GM18867 (cell line): ENCODE results near the gene TEKT3.

Experiments used
- ATAC-seq: cut with Tn5 transposase; IDR thresholded peaks from one replicate; pipeline ENCODE4 v1.9.1; 2021; ENCODE audit warnings: mild to moderate bottlenecking, moderate library complexity; ENCODE audit not compliant: unreplicated experiment

The TEKT3 gene

DNA sequence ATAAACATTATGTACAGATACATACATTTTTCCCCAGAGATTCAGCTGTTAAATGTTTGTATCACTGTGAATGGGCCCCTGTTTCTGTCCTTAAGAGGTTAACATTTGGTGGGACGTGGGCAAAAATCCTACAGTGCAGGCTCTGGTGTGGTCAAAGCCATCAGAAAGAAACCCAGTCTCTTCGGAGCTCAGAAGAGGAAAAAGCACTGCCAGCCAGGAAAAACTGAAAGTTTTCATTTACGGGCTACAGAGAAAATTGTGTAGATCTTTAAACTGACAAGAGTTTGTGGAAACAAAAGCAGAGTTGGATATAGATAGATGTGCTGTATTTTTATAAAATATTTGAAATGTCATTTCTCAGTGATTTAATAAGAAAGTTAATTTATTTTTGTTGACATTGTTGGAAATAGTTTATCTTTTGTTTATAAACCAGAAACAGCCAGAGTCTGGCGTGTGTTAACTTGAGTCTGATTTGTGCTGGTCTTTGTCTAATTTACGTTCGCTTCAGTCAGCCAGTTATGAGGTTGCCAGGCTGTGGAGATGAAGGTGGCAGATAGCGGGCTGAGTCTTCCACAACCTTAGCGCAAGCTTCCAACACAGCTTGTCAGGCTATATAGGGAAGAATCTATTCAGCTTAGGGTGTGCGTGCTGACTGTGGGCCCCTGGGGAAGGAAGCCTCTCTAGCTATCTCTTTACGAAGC is 9.5 kb upstream of the TEKT3 start:
- no peak for ATAC-seq

DNA sequence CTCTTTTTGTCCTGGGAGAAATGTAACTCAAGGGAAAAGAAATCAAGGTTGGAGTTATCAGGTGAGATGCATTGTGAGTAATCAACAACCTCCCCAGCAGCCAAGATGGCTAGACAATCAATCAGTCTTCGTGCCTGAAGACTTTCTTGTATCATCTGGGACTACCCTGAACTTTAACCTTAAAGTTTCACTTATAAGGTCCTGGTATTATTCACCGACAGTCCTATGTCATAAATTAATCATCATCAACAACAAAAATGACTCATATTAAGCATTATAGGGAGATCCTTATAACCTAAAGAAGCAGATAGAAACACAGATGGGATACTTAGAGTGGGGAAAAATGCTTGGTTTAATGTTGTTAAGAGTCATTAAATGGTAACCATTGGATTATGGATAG is 7.7 kb upstream of the TEKT3 start:
- ATAC-seq = no peak

DNA sequence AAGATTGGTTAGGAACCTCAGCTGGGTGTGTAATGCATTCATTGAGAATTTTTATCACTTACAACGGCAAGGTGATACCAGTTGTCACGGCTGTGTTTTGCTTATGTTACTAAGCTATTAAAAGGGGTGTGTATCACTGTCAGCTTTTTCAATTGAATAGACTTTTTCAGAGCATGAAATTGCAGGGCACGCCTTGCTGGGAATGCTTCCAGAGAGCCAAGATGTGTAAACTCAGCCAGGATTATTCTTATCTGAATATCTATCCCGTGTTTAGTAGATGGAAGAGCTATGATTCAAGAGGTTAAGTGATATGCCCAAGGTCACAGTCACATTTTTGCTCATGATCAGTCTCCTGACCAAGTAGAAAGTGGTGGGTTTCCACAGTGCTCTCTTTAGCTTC is 6.6 kb upstream of the TEKT3 start:
- ATAC-seq = no peak

DNA sequence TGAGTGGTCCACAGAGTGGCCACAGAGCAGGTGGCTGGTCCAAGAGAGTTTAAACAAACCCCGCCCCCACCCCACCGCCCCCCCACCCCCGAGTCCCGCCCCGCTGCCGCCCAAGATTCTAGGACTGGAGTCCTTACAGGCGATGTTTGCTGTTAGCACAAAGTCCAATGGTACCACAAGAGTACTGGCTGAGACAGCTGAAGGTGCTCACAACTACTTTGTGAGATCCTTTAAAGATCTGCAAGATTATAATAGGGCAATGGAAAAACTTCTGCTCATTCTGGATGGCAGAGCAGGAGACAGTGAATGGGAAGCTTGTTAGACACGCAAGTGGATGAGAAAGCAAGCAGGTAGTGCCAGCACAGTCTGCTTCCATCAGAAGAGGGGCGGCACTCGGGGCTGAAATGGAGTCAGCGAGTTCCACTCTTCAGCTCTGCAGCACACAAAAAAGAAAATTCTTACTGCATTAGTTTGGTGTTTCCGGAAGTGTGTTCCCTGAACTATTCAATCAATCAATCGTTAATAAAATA is 4.7 kb upstream of the TEKT3 start:
- ATAC-seq = no peak

DNA sequence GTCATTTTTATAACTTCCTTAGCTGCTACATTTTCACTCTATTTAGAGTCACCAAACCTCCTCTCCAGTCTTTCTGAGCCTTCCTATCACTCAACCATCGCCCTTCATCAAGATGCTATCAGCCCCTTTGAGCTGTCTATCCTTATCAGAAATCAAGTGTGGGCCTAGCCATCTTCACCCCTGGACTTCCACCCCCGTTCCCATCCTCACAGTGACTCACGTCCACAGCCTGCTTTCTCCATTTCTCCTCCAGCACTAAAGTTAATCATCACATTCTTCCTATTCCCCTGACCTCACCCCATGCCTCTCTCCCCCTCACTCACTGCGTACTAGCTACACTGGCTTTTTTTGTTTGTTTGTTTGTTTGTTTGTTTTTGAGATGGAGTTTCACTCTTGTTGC is 2.4 kb upstream of the TEKT3 start:
- no peak for ATAC-seq

DNA sequence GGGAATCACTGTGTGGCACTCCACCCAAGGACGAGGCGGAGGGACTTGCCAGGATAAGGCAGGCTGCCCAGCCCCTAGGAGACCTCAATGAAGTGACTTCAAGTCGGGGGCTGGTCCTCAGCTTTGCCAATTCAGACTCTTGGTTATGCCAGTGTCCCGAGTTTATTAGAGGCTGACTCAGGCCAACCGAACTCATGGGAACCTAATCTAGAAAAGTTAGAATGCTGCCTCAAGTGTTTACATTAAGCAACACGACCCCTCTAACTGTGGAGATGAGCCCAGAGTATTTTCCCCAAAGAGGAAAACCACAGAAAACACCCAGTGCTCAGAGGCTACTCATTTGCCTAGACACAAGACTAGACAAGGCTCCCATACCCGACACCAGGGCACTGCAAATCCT is 1.1 kb upstream of the TEKT3 start:
- ATAC-seq = no peak

DNA sequence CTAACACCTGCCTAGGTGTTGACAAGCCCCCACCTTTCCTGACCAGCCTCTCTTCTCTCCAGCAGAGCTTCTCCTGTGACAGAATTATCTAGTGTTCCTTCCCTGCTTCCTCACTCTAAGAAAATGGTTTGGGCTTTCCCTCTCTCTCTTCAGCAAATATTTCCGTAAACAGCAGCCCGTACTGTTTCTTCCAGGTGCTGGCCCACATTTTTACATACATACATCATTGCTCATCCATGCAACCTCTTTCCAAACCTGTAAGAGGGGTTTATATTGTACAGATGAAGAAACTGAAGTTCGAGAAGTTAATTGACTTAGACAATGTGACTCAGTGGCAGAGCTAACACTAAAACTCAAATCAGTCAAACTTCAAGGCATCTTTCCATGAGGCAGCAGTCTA is 569 bp upstream of the TEKT3 start:
- no peak for ATAC-seq

DNA sequence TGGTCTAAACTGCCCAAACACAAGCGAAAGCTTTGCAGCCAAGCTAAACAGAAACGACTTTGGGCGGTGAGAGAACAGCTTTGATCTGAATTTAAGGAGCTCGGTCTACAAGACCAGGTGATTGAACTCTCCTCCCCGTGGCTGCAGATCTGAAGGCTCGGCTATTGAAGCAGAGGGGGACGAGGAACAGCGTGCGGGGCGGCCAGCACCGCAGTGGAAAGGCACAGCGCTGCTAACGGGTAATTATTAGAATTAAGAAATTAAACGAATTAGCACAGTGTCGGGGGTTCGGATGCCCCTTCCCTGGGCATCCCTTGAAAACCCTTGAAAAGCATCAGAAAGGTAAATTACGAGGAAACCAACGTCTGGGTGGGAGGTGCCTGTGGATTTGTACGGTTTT is 431 bp downstream of the TEKT3 start:
- no peak for ATAC-seq

DNA sequence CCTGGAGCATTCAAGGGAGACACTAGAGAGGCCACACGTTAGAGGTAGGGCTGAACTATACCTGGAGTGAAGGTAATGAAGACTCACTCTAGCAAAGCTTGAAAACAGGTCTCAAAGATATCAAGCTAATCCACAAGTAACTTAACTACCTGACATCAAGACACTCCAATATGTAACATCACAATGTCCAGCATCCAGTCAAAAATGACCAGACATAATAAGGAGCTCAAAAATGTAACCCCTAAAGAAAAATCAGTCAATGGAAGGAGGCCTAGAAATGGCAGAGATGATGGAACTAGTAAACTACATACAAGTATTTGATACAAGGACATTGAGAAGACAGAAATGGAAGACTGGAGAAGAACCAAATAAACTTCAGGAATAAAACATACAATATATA is 6.0 kb downstream of the TEKT3 start:
- ATAC-seq = no peak

DNA sequence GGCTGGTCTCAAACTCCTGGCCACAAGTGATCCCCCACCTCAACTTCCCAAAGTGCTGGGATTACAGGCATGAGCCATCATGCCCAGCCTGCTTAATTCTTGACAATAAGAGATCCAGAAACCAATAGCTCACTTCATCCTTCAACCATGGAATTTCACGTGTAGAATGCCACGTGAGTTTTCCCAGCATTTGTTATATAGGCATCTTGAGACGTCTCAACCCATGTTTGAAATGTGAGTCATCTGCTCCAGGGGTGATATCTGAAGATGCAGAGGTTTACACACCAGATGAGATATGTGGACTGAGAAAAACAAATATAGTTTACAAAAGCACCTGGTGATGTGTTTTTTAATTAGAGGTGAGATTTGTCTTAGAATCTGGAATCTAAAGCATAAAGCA is 7.1 kb downstream of the TEKT3 start:
- no peak for ATAC-seq

DNA sequence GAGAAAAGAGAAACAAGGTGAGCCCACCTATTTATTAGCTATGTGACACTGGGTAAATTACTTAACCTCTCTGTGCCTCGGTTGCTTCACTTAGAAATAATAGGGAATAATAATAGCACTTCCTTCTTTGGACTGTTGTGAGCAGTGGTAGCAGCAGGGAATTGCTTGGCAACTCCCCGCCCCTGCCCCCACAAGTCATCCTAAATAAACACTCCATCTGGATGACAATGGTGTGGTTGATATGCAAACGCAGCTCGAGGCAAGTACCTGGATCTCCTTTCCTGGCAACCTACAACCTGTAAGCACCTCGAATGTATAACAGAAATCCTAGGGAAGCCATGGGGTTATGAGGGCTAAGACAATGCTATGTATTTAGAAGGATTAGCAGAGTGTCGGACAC is 9.1 kb downstream of the TEKT3 start:
- no peak for ATAC-seq

DNA sequence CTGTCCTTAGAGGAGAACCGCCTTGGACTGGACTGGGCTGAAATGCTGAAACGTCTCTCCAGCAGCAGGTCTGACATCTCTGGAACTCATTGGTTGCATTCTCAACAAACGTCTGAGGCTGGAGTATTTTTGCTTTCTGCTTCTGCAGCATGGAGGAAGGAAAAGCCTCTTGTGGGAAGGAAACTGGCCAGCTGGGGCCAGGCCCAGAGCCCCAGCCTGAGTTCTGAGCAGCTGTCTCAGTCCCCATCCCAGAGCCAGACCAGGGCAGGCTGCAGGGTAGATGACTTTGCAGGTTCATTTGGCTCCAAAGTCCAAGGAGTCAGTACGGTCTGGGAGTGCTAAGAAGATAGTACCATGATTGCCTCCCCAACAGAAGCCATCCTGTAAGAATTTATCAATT is 18.3 kb downstream of the TEKT3 start:
- ATAC-seq = no peak

DNA sequence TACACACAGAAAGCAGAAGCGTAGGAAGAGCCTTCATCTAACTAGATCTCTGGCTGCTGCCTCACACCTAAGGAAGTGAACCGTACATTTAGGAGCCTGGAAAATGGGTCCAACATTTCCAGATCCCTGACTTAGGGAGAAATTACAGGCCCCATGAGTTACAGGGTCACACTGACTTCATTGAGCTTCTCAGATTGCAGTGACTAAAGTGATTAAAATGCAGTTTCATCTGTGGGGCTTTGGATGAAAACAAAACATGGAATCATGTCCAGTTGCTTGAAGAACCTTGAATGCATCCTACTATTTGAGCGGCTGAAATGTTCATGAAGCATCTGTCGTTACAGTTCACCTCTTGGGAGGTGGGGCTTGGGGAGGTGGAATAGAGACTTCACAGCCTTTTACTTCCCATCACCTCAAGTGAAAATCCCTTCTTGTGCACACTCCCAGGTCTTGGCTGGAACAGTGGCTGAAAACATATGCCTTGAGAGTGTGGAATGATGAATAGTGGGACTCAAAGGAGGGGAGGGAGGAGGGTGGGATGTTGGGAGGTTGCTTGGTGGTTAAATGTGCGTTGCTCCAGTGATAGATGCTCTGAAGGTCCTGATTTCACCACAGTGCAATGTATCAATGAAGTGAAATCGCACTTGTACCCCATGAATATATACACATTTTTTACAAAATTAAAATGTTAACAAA is 19.7 kb downstream of the TEKT3 start:
- no peak for ATAC-seq

DNA sequence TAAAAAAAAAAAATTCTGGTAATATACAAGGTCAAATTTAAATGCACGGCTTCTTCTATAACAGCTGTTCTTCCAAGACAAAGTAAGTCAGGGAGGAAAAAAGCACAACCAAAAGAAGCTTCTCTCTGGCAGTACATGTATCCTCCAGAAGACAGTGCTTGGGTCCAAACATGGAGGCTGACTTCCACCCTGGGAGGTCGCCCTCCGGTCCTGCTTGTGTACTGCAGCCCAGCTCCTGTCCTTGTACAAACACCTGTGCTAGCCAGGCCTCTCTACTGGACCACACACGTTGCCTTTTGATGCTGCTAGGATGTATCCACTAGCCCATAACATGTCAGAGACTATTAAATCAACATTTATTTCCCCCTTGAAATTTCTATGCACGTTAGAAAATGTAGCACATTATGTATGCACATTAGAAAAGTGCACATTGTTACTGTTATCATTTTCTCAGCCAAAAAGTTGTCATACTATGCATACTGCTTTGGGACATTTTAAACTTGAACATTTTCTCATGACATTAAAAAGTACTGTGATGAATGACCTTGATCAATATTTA is 21.9 kb downstream of the TEKT3 start:
- ATAC-seq = no peak

DNA sequence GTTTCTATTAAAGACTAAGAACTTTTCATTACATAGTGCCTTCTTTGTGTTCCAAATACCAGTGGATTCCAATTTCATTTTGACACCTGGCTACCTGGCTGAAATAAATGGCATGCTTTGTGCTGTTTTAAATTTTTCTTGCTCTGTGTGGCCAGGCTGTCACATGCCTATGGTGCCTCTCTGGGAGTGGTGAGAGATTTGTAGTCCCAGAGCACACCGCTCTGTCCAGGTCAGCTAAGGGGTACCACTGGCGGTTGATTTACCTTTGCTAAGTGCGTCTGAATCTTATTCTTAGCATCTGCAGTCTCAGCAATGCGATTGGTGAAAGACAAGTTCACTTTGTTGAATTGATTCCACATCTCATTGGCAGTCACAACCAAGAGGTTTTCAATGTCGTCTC is 29.4 kb downstream of the TEKT3 start:
- no peak for ATAC-seq

DNA sequence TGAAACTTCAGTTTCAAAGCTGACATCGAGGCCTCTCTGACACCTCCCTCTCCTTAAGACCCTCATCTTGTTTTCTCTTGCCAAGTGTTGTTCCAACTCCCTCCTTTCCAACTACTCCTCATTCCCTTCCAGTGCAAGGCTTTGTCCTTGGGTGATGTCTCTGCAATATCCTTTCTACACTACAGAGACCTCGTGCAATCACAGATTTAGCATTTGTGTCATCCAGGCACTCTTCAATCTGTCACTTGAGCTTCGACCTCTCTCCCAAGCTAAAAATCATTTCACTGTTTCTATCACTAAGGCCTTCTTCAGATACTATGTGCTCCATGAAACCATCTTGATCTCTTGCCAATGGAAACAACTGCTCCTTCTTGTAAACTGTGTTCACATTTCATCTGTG is 31.6 kb downstream of the TEKT3 start:
- ATAC-seq = no peak

DNA sequence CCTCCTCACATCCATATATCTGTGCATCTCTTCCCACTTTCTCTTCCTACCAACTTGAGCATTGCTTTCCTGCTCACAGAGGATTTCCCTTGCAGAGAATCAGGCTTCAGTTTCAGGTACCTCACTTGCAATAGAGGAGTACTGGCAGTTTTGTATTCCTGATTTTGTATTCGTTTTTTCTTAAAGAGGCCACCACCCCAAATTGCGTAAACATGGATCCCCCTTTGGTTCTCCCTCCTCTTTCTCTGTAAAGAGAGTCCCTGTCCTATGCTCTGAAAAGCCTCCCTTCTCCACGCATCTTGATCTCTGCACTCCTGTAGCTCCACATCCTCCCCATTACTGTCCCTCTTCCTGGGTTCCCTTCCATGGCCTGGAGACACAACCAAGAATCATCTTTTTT is 32.2 kb downstream of the TEKT3 start:
- ATAC-seq = no peak

DNA sequence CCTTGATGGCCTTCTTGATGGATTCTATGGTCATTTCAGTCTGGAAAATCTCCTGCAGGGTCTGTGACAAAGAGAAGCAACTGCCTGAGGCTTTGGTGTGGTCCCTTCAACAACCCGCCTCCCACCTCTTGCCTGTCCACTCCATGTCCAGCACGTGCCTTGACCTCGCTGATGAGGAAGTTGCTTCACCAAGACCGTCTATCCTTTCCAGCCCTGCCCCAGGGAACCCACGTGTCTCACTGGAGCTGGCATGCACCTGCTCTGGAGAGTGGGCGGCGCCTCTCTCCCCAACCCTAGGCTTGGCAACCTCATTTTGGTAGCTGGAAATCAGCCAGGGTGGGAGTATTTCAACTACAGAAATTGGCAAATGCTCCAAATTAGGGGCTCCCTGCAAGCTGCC is 32.6 kb downstream of the TEKT3 start:
- no peak for ATAC-seq

DNA sequence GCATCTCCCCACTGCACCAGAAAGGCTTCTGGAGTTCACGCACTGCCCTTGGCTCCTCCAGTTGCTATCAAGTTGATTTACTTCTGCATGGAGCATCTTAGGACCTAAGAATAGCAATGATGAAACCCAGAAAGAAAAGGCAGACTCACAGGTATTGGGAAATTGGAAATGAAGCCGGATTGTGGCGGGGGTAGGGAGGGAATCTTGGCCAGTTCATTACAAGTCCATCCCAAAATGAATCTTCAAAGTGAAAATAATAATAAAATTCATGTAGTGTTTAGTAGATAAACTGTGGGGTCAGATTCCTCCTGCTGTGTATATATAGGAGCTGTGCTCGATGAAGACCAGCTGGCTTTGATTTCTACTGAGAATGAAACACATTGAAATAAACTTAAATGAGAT is 33.7 kb downstream of the TEKT3 start:
- no peak for ATAC-seq

DNA sequence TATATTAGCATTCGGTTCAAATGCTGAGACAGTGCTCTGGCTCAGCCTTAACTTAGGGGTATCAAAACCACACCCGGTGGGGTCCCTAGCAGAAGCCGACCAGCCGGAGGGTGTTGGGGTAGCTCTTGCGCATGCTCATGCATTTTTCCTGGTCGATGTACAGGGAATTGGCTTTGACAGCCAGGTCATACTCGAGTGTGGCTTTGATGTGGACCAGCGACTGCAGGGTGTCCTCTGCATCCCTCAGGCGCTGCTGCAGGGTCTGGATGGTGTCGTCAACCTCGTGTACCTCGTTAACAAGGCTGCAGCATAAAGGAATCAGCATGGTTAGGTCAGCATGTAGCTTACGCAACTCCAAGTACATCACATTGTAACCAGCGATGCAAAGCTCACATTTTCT is 37.5 kb downstream of the TEKT3 start:
- ATAC-seq = no peak

DNA sequence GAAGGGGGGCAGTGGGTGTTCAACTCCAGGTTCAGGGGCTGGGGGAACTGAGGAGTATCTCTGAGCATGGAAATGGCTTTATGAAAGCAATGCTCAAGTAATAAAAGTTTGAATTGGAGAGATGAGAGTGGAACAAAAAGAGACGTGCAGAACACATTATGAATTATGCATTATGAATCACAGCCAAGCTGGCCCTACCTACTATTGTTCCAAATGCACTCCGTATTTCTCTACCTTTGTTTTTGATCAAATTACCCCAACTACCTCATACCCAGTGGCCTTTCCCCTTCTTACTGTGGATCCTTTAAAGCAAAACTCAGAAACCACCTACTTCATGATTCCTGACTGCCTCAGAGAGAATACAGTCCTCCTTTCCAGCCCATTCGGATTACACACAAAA is 38.1 kb downstream of the TEKT3 start:
- no peak for ATAC-seq

DNA sequence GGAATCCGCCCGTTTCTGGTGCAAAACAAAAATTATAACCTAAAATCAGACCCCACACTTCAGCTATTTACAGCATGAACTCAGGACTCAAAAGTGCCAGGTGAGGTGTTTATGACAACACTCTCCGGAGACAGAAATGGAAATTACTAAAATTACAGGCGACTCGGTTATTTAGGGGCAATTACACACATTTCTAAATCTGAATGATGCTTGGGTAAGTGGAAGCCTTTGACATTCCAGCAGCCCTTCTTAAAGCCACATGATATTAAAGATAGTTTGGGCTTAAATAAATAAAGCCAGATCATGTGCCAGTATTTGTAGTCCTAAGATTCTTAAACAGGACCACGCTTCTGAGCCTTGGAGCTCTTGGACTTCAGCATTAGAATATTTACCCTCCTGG is 39.6 kb downstream of the TEKT3 start:
- ATAC-seq = no peak
